DMS114 treated with DMSO at 0.1 percent for 48 hours (cell line): ENCODE measurements around the gene ZP1.
A peak's percentile ranks its signal among the peaks of the same experiment; 100 is the strongest.

Experiments used
- DNase-seq: peaks from one replicate; lab custom pipeline; 2025; ENCODE audit not compliant: unreplicated experiment; lab: John Stamatoyannopoulos, UW

Gene ZP1

DNA sequence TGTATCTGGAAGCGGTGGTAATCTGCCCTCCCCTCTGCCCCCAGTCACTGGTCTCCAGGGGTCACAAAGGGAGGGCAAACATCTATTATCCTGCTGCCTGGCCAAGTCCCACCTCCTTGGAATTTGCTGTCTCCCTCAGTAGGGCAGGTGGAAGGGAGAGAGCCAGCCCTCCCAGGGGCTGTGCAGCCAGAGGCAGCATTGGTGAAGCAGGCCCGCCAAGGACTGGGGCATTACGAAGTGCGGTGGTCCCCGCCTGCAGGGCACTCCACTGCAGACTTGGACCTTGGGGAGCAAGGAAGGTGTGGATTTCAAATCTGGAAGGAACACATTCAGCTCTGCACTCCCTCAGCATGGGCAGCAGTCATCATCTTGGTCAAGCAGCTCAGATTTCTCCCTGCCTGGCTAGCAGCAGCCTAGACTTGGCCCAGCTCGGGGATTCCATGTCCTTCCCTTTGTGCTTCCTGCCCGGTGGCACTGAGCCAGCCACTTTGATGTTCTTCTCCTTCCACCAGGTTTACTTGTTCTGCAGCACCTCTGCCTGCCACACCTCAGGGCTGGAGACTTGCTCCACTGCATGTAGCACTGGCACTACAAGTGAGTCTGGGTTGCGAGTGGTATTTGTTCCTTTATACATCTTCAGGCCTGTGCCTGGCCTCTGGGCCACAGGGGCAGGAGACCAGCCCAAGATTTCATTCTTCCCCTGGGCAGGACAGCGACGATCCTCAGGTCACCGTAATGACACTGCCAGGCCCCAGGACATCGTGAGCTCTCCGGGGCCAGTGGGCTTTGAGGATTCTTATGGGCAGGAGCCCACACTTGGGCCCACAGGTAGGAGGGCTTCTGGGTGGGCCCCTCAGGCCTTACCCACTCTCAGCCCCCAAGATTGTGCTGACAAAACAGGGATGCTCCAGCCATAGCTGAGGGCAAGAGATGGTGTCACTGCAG lies 7.4 kb downstream of the ZP1 start:
- DNase-seq: no peak

- no peak for DNase-seq
Measured at GRCh38 chr11:60875366-60876167, 8.2 kb downstream of the ZP1 start.

- no peak for DNase-seq
Measured at GRCh38 chr11:60876168-60876485, 8.8 kb downstream of the ZP1 start.

DNA sequence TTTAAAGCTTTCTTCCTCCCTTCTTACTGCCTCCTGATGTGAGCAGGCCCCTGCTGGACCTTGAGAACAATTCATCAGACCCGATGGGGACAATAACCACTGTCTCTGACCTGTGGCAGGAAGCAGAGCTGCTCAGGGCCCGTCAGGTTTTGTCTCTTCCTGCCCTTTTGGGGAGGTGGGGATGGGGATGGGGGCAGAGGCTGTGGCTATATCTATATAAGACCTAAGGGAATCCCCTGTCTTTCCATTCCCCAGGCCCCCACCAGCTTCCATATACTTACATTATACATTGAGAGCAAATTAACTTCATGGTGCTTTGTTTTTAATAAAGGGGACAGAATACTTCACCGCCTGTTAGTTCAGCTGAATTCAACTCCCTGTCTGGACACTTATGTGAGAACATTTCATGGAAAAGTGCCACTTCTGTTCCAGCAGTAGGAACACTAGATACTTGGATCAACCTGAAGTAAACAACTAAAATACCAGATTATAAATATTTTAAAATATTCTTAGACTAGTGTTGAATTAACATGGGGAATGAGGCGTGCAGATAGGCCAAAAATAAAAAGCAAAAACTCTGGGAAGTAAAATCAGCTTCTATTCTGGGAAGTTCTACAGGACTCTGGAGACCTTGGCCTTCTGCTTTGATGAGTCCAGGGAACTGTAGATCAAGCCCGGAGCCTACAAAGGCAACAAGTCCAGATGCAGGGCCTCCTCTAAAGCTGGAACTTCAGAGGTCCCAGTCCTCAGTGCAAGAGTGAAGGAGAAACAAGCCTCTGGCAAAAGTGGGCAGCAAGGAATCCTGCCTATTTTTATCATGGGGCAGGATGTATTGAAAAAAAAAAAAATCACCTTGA lies 11.1 kb downstream of the ZP1 start:
- no peak for DNase-seq

GRCh38 chr11:60879104-60879503 lies 11.8 kb downstream of the ZP1 start:
- no peak for DNase-seq

GRCh38 chr11:60879971-60880588 lies 12.7 kb downstream of the ZP1 start:
- no peak for DNase-seq

- DNase-seq: no peak
Measured at GRCh38 chr11:60880643-60881282, 13.4 kb downstream of the ZP1 start.

DNA sequence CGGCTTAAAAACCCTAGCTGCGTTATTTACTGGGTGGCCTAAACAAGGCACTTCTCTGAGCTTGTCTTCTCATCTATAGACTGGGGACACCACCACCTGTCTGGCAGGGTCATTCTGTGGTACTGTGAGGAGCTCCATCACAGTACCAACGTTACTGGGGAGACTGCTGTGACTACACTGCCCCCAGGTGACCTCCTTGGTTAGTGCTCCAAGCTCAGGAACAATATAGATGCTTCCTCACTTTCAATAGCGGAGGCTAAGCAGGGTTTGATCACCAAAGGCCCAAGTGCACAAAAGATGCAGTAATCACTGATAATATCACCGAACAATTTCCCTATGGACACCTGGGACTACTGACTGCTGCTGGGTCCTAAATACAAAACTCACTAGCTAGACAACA lies 20.2 kb downstream of the ZP1 start:
- DNase-seq: no peak

GRCh38 chr11:60889869-60890311 lies 22.5 kb downstream of the ZP1 start:
- no peak for DNase-seq

GRCh38 chr11:60890696-60891095 lies 23.4 kb downstream of the ZP1 start:
- DNase-seq: no peak

DNA sequence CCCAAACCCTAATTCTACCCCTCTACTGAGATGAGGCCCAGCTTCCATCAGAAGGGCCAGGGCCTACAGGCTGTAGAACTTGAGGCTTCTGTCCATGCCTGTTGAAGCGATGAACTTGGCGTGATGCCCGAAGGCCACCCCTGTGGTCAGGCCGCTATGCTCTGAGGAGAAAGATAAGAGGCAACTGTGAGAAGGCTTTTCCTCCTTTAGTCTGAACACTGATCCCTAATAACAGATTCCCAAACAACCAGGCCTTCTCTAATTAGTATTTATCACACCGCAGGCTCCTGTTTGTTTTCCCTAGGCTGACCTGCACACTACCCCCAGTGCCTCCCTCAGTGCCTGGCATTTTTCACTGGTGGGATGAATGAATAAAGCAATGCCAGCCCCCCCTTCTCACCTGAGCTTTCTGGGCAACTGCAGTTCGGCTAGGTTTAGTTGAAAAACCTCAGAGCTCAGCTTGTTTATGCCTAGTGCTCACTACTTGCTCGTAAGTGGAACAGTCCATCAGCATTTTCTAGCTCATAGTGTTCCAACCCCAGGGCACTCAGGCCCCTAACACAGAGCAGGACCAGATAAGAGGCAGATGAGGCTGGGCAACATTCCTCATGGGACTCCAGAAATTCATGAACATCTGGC lies 23.9 kb downstream of the ZP1 start:
- DNase-seq: no peak

GRCh38 chr11:60895687-60896086 lies 28.3 kb downstream of the ZP1 start:
- DNase-seq: no peak

DNA sequence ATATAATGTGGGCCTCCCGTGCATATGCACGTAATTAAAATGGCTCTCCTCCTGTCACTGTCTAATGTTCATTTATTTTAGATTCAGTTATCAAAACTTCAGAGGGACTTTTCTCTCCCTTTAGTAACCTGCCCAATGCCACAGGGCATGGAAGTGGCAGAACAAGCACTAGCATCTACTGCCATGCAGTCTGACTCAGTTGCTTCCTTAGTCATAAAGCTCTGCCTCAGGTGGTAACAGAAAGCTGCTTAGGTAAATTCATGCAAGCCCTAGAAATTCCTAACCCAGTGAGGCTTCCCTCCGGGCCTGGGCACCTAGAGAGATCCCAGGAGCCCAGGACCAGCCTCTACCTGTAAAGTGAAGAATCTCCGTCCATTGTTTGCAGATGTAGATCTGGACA lies 30.2 kb downstream of the ZP1 start:
- no peak for DNase-seq

GRCh38 chr11:60899046-60899936 lies 31.9 kb downstream of the ZP1 start:
- peak; percentile 45 for DNase-seq

GRCh38 chr11:60899977-60900376 lies 32.6 kb downstream of the ZP1 start:
- DNase-seq: no peak

DNA sequence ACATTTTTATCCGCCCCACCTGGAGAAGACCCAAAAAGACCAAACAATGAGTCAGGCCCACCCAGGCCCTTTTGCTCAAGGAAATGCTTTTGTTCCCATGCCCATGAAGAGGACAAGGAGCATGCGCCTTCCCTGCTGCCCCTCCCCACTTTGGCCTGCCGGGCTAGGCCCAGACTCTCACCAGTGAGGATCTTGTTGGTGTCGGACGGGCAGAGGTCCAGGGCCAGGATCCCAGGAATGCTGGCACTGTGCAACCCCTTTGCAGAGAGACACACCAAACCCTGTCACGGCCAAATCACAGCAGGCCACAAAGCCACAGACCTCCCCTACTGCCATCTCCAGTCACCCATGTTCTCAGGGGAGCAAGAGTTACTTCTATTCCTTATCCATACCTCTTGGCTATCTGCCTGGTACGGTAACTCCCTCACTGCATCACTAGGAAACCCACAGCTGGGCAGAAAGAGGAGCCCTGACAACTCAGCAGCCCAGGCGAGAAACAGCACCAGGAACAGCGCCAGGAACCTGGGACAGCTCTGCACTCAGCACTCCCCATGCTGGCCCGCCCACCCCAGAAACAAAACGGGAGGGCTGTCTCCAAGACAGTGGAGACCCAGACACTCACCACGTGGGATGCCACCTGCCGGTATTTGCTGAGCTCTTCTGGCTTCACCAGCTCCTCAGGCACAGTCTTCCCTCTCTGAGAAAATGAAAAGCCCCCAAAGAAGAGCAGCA lies 33.5 kb downstream of the ZP1 start:
- DNase-seq: no peak

GRCh38 chr11:60902625-60903024 lies 35.3 kb downstream of the ZP1 start:
- DNase-seq: no peak

- no peak for DNase-seq
Measured at GRCh38 chr11:60905047-60905446, 37.7 kb downstream of the ZP1 start.
